ENCODE measurements around the gene FAM184B. TPM values are rescaled to one million over a fixed set of nuclear protein-coding genes. Genes with fewer than 3 reads are reported as not detected.

FAM184B gene
- total RNA-seq, 1 donor from 2014 or later = not detected

DNA sequence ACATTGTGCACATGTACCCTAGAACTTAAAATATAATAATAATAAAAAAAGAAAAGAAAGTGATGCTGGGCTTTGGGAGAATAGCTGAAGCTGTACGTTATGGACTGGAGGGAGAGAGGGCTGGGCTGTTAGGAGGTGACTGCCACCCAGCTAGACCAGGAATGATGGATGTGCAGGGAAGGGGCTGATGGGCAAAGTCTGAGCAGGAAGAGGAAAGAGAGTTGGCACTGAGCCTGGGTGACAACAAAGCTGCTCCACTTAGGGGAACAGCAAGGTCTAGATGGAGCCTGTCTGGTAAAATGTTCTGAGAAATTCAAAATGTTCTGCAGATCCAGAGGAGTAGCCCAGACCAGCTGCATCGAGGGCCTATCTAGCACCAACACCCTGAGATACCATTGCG is 134.7 kb downstream of the FAM184B start:
- no peak overlapping the region for H3K27ac Mint-ChIP-seq
- peaks cover 16% of the 10 kb centered on the region for H3K9me3 Mint-ChIP-seq
- Histone ChIP-seq H3K27ac (no peak overlapping the region), H3K4me2 (no peak overlapping the region), H3K36me3 (no peaks in the 10 kb centered on the region), H4K20me1 (ENCODE audit: low read depth) (no peaks in the 10 kb centered on the region), H3K4me3 (no peak overlapping the region), H3K79me2 (ENCODE audit: low read depth) (no peaks in the 10 kb centered on the region), H3K9me3 (ENCODE audit: low read depth) (no peaks in the 10 kb centered on the region), H3K27me3 (no peaks in the 10 kb centered on the region), H3F3A (ENCODE audit: low read depth) (no peaks in the 10 kb centered on the region), H2AFZ (replicated peaks) (no peak overlapping the region), H3K4me1 (no peaks in the 10 kb centered on the region), H3K9ac (no peak overlapping the region)
- H3K27me3 Mint-ChIP-seq (ENCODE audit: insufficient read depth, low read depth) = peaks cover 5% of the 10 kb centered on the region
- peaks cover 13% of the 10 kb centered on the region for H3K36me3 Mint-ChIP-seq
- DNase-seq (ENCODE audit: low spot score) = no peak
- H3K4me1 Mint-ChIP-seq = no peaks in the 10 kb centered on the region
- no peak for TF ChIP-seq EZH2phosphoT487 (IDR thresholded peaks at IDR 0.05)
- no peak for TF ChIP-seq EZH2 (IDR thresholded peaks at IDR 0.05)
- TF ChIP-seq, protein P1, sequence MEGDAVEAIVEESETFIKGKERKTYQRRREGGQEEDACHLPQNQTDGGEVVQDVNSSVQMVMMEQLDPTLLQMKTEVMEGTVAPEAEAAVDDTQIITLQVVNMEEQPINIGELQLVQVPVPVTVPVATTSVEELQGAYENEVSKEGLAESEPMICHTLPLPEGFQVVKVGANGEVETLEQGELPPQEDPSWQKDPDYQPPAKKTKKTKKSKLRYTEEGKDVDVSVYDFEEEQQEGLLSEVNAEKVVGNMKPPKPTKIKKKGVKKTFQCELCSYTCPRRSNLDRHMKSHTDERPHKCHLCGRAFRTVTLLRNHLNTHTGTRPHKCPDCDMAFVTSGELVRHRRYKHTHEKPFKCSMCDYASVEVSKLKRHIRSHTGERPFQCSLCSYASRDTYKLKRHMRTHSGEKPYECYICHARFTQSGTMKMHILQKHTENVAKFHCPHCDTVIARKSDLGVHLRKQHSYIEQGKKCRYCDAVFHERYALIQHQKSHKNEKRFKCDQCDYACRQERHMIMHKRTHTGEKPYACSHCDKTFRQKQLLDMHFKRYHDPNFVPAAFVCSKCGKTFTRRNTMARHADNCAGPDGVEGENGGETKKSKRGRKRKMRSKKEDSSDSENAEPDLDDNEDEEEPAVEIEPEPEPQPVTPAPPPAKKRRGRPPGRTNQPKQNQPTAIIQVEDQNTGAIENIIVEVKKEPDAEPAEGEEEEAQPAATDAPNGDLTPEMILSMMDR (IDR thresholded peaks at IDR 0.05) = no peak
- no peak overlapping the region for H3K4me3 Mint-ChIP-seq

DNA sequence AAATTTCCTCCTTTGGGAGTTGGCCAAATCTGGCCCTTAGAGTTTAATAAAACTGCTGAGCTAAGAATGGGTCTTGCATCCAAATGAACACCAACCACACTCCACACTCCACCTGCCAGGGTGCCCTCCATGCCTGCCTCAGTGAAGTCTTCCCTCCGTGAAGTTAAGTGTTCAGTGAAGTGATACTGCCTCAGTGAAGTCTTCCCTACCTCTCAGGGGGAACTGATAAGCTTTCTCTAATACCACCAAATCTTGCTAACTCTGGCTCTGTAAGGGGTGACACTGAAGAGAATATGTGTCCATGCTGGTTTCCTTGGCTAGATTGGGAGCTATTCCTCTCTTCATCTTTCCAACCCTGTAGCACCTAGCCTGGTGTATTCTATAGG is 139.0 kb downstream of the FAM184B start:
- H3K36me3 Mint-ChIP-seq = peaks cover 16% of the 10 kb centered on the region
- H3K27ac Mint-ChIP-seq = no peak overlapping the region
- peaks cover 16% of the 10 kb centered on the region for H3K9me3 Mint-ChIP-seq
- Histone ChIP-seq H3F3A (ENCODE audit: low read depth) (no peaks in the 10 kb centered on the region), H3K79me2 (ENCODE audit: low read depth) (no peaks in the 10 kb centered on the region), H3K4me3 (no peak overlapping the region), H3K36me3 (no peaks in the 10 kb centered on the region), H3K27me3 (no peaks in the 10 kb centered on the region), H3K9me3 (ENCODE audit: low read depth) (no peaks in the 10 kb centered on the region), H4K20me1 (ENCODE audit: low read depth) (no peaks in the 10 kb centered on the region), H3K9ac (no peak overlapping the region), H2AFZ (replicated peaks) (no peak overlapping the region), H3K27ac (no peak overlapping the region), H3K4me2 (no peak overlapping the region), H3K4me1 (no peaks in the 10 kb centered on the region)
- no peak for DNase-seq (ENCODE audit: low spot score)
- no peaks in the 10 kb centered on the region for H3K4me1 Mint-ChIP-seq
- peaks cover 5% of the 10 kb centered on the region for H3K27me3 Mint-ChIP-seq (ENCODE audit: insufficient read depth, low read depth)
- TF ChIP-seq EZH2phosphoT487 (IDR thresholded peaks at IDR 0.05) (no peak), EZH2 (IDR thresholded peaks at IDR 0.05) (no peak)
- TF ChIP-seq, protein P1 (IDR thresholded peaks at IDR 0.05) = no peak
- no peak overlapping the region for H3K4me3 Mint-ChIP-seq

GRCh38 chr4:17639136-17639535 is 142.3 kb downstream of the FAM184B start:
- Histone ChIP-seq H4K20me1 (ENCODE audit: low read depth) (peaks cover 4% of the 10 kb centered on the region), H3K4me3 (no peak overlapping the region), H3K4me2 (no peak overlapping the region), H3K36me3 (peaks cover 6% of the 10 kb centered on the region), H3K27ac (no peak overlapping the region), H3K9ac (no peak overlapping the region), H2AFZ (replicated peaks) (no peak overlapping the region), H3K27me3 (no peaks in the 10 kb centered on the region), H3K4me1 (no peaks in the 10 kb centered on the region), H3K79me2 (ENCODE audit: low read depth) (no peaks in the 10 kb centered on the region), H3F3A (ENCODE audit: low read depth) (peaks cover 23% of the 10 kb centered on the region), H3K9me3 (ENCODE audit: low read depth) (no peaks in the 10 kb centered on the region)
- TF ChIP-seq, protein P1 (IDR thresholded peaks at IDR 0.05) = no peak
- TF ChIP-seq EZH2 (IDR thresholded peaks at IDR 0.05) (no peak), EZH2phosphoT487 (IDR thresholded peaks at IDR 0.05) (no peak)
- no peak for DNase-seq (ENCODE audit: low spot score)
- H3K9me3 Mint-ChIP-seq = peaks cover 14% of the 10 kb centered on the region
- H3K4me3 Mint-ChIP-seq = no peak overlapping the region
- peaks cover 21% of the 10 kb centered on the region for H3K36me3 Mint-ChIP-seq
- H3K27ac Mint-ChIP-seq = peak overlapping the region; percentile 42
- H3K27me3 Mint-ChIP-seq (ENCODE audit: insufficient read depth, low read depth) = no peaks in the 10 kb centered on the region
- no peaks in the 10 kb centered on the region for H3K4me1 Mint-ChIP-seq

Data from neural progenitor cell (in vitro differentiated cells).